HUDEP-2 (cell line): Measurements from ENCODE around the gene SNN.

Source experiments
- DNase-seq, 76 experiments: peaks; one replicate each; lab custom pipeline; 2025; ENCODE audit not compliant: unreplicated experiment in 76 of 76; lab: John Stamatoyannopoulos, UW

SNN gene

GRCh38 chr16:11677959-11678881 lies 10.0 kb downstream of the SNN start:
- DNase-seq: no peak

- no peak for DNase-seq
These were observed 11.0 kb downstream of the SNN start for GRCh38 chr16:11679250-11679649.

GRCh38 chr16:11679941-11680911 lies 12.0 kb downstream of the SNN start:
- DNase-seq: no peak

GRCh38 chr16:11681556-11681955 lies 13.3 kb downstream of the SNN start:
- no peak for DNase-seq

- DNase-seq: no peak
These were observed 13.9 kb downstream of the SNN start for GRCh38 chr16:11681976-11682654.

- DNase-seq: no peak
These were observed 14.4 kb downstream of the SNN start for GRCh38 chr16:11682655-11683096.

- DNase-seq: no peak
These were observed 14.9 kb downstream of the SNN start for GRCh38 chr16:11683145-11683544.

- no peak for DNase-seq
These were observed 16.2 kb downstream of the SNN start for GRCh38 chr16:11684231-11685025.

- no peak for DNase-seq
These were observed 17.8 kb downstream of the SNN start for GRCh38 chr16:11685844-11686618.

GRCh38 chr16:11686713-11687380 lies 18.6 kb downstream of the SNN start:
- no peak for DNase-seq

GRCh38 chr16:11687601-11688519 lies 19.6 kb downstream of the SNN start:
- no peak for DNase-seq

- DNase-seq: no peak
These were observed 20.2 kb downstream of the SNN start for GRCh38 chr16:11688520-11688886.

GRCh38 chr16:11689031-11689840 lies 21.0 kb downstream of the SNN start:
- no peak for DNase-seq

GRCh38 chr16:11691235-11691634 lies 23.0 kb downstream of the SNN start:
- no peak for DNase-seq

GRCh38 chr16:11691771-11692170 lies 23.5 kb downstream of the SNN start:
- no peak for DNase-seq

GRCh38 chr16:11692171-11692570 lies 23.9 kb downstream of the SNN start:
- no peak for DNase-seq

GRCh38 chr16:11692651-11693050 lies 24.4 kb downstream of the SNN start:
- no peak for DNase-seq
